HG02798 (cell line): ENCODE results near the gene SEH1L.
"Not testable (repeated sequence)": the region's sequence is repeated elsewhere in the genome, so short reads cannot be mapped to it uniquely, and the experiment has no call there.

Experiments
- ATAC-seq: cut with Tn5 transposase; IDR thresholded peaks from one replicate; pipeline ENCODE4 v1.9.1; 2021; ENCODE audit warnings: mild to moderate bottlenecking; ENCODE audit not compliant: unreplicated experiment, poor library complexity

Gene SEH1L, protein sequence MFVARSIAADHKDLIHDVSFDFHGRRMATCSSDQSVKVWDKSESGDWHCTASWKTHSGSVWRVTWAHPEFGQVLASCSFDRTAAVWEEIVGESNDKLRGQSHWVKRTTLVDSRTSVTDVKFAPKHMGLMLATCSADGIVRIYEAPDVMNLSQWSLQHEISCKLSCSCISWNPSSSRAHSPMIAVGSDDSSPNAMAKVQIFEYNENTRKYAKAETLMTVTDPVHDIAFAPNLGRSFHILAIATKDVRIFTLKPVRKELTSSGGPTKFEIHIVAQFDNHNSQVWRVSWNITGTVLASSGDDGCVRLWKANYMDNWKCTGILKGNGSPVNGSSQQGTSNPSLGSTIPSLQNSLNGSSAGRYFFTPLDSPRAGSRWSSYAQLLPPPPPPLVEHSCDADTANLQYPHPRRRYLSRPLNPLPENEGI

DNA sequence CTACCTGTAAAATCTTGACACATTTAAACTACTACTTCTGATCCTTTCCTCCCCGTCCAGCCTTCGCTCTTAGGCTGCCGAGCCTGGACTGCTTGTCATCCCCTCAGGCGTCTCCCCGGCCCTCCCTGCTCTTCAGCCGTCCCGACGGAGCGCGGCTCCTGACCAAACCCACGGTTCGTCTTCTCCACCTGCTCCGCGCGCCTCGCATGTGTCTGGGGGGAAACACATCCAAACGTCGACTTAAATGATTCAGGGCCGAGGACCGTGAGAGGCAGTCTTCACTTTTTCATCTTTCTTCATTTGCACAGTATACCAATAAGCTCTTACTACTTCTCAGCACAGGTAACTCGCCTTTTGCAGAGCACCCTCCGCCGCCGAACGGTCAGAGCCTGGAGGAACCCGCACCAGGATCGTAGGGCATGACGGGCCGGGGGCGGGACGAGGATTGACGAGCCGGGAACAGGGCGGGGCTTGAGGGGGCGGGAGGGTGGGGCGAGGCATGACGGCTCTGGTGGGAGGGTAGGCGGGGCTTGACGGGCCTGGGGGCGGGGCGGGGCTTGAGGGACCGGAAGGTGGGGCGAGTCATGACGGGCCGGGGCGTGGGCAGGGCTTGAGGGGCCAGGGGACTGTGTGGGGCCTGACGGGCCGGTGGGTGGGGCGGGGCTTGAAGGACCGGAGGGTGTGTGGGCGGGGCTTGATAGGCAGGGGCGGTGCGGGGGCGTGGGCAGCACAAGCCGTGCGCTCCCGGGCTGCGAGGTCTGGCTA lies at the start of gene SEH1L:
Gene SEH1L (plus strand): TSS at position 727 of the 765 bp plus-strand sequence. CDS start 111 bp downstream, outside the sequence.
- ATAC-seq: peak; percentile 81

GRCh38 chr18:12901208-12901607 lies 46.6 kb upstream of the SEH1L start:
- ATAC-seq: not testable (repeated sequence)

DNA sequence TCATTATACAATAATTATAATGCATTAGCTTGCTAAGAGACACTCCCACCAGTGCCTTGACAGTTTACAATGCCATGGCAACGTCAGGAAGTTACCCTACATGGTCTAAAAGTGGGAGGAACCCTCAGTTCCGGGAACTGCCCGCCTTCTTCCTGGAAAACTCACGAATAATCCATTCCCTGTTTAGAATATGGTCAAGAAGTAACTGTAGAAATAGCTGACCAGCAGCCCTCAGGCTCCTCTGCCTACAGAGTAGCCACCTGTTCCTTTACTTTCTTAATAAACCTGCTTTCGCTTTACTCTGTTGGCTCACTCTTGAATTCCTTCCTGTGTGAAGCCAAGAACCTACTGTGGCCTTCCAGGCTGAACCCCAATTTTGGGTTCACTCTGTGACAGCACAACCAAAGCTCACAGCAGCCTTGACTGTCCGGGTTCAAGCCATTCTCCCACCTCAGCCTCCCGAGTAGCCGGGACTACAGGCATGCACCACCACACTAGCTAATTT lies 43.7 kb upstream of the SEH1L start:
- no peak for ATAC-seq

- no peak for ATAC-seq
Observed at GRCh38 chr18:12906119-12906518, 41.7 kb upstream of the SEH1L start.

GRCh38 chr18:12906773-12907172 lies 41.0 kb upstream of the SEH1L start:
- ATAC-seq: no peak

- ATAC-seq: no peak
Observed at GRCh38 chr18:12907258-12907925, 40.4 kb upstream of the SEH1L start.

- no peak for ATAC-seq
Observed at GRCh38 chr18:12908706-12909105, 39.1 kb upstream of the SEH1L start.

DNA sequence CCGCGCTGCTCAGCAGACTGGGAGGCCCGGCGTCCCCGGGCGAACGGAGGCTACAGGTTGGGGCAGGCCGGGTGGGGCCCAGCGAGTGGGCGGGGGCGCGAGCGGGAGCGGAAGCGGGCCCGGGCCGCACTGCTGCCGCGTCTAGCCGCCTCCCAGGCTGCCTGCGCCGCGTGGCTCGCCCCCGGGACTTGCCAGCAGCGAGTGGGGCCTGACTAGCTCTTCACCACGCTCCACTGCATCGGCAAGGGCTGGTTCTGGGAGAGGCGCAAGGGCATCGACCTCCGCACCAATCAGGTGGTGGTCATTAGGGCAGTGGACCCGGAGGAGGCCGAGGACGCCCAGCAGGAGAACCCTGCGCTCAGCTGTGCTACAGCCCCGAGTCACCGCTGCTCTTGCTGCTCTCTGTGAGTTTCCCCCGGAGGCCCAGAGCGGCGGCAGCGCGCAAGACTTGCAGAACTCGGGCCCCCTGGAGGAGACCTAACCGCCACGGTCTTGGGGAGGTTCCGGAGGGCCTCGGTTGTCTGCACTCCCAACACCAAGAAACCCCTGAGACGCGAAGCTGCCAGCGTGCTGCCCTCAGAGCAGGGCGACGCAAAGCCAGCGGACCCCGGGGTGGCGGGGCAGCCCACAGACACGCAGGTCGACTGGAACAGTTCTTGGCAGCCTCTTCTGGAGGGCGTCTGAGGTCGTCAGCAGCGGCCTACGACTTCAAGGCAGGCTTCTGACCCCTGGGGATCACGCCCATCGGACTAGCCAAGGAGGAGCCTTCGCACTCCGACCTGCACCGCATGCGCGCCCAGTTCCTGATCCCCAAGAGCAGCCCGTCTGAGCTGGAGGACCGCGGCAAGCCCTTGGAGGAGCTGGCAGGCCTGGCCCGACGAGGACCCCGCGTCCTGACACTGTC lies 36.5 kb upstream of the SEH1L start:
- no peak for ATAC-seq

GRCh38 chr18:12911929-12912703 lies 35.7 kb upstream of the SEH1L start:
- no peak for ATAC-seq

GRCh38 chr18:12921178-12921577 lies 26.6 kb upstream of the SEH1L start:
- ATAC-seq: no peak

DNA sequence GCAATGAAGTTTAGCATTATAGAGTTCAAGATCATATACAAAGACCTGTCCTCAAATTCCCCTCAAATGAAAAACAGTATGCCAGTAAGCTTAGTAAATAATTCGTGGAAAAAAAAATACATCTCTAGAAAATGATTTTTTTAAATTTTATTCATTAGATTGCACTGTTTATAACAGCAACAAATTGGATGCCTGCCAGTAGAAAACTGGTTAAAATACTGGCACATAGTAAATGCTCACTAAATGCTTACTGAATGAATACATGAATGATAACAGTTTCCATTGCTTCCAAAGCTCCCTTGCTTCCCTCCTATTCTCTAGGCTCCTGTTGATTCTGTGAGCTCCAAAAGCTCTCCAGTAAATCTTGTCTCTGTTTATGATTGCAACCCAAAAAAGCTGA lies 25.5 kb upstream of the SEH1L start:
- no peak for ATAC-seq

- no peak for ATAC-seq
Observed at GRCh38 chr18:12924616-12925015, 23.2 kb upstream of the SEH1L start.

DNA sequence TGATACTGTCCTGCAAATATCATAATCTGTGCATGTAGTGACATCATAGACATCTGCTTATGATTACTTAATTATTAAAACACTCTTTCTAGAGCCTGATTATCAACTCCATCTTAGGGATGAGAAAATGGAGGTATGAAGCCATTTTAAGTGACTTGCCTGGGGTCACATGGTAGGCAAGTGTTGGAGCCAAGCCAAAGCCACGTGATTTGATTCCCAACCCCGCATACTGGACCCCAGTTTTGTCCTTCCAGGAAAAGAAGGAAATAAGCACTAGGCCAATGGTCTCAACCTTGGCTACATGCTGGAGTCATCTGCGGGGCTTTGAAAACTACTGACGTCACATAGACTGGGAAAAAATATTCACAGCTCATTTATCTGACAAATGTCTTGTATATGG lies 19.6 kb upstream of the SEH1L start:
- ATAC-seq: no peak

DNA sequence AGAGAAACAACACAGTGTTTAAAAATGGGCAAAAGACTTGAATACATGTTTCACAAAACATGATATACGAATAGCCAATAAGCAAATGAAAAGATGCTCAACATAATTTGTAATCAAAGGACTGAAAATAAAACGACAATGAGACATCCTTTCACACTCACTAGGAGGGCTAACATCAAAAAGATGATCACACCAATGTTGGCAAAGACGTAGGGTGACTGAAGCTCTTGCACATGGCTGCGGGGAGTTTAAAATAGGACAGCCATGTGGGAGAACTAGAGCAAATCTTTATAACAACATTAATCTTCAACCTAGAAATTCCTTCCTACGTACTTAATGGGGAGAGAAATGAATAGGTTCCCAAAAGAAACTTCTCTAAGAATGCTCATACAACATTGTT lies 19.2 kb upstream of the SEH1L start:
- no peak for ATAC-seq

- no peak for ATAC-seq
Observed at GRCh38 chr18:12929477-12930083, 18.2 kb upstream of the SEH1L start.

- no peak for ATAC-seq
Observed at GRCh38 chr18:12930376-12930775, 17.4 kb upstream of the SEH1L start.

DNA sequence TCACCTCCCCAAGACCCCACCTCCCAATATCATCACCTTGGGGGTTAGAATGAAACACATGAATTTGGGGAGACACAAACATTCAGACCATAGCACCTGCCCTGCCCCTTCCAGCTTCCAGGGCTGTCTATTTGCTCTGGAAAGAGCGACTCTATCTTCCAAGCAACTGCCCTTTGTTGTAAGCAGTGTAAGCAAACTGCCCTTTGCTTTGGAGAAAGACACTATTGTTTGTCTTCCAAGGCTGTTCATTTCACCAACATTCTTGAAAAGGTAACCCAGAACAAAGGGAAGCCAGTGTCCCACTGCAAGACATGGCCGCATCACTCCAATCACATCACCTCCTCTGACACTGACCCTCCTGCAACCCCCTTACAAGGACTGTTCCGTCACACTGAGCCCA lies 16.9 kb upstream of the SEH1L start:
- ATAC-seq: no peak

DNA sequence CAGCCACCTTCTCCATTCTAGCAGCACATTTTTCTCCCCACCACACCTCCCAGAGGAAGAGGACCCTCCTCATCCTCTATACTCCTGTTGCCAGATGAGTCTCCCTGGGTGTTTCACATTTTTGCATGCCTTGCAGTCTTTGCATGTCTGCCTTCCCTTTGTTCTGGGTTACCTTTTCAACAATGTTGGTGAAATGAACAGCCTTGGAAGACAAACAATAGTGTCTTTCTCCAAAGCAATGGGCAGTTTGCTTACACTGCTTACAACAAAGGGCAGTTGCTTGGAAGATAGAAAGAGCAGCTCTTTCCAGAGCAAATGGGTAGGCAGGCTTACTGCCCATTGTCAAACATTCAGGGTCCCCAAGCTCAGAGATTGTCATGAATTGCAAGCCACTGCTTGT lies 14.5 kb upstream of the SEH1L start:
- no peak for ATAC-seq
